AG09309 (cell line): ENCODE results near the gene IGSF5.
A peak's percentile ranks its signal among the peaks of the same experiment; 100 is the strongest.

Experiments
- DNase-seq: peaks from one replicate; pipeline ENCODE4 v3.0.0-alpha.2; 2010; ENCODE audit warnings: low read depth
- H3K4me3 ChIP-seq: 2 replicates; pipeline ENCODE4 v1.5.1; 2011; ENCODE audit warnings: mild to moderate bottlenecking, low read depth, low read length, moderate library complexity; ENCODE audit not compliant: control insufficient read depth
- CTCF ChIP-seq: IDR thresholded peaks from 2 replicates; pipeline ENCODE4 v1.5.1; 2011; ENCODE audit warnings: mild to moderate bottlenecking, low read depth, low read length, inconsistent platforms; ENCODE audit not compliant: insufficient read depth, control insufficient read depth; ENCODE audit errors: missing control alignments

The IGSF5 gene

GRCh38 chr21:39788383-39788782 lies 43.4 kb downstream of the IGSF5 start:
- TF ChIP-seq CTCF, result peak; percentile 84
- no peak overlapping the region for H3K4me3 ChIP-seq
- DNase-seq, result peak; percentile 38

- no peak for DNase-seq
- no peak for TF ChIP-seq CTCF
- H3K4me3 ChIP-seq, result no peak overlapping the region
Measured at GRCh38 chr21:39796466-39796865, 51.5 kb downstream of the IGSF5 start.

- DNase-seq, result no peak
- TF ChIP-seq CTCF, result no peak
- no peak overlapping the region for H3K4me3 ChIP-seq
Measured at GRCh38 chr21:39799178-39799577, 54.2 kb downstream of the IGSF5 start.

GRCh38 chr21:39800311-39800710 lies 55.3 kb downstream of the IGSF5 start:
- TF ChIP-seq CTCF, result no peak
- DNase-seq, result no peak
- no peak overlapping the region for H3K4me3 ChIP-seq

GRCh38 chr21:39802217-39802616 lies 57.2 kb downstream of the IGSF5 start:
- TF ChIP-seq CTCF, result no peak
- no peak overlapping the region for H3K4me3 ChIP-seq
- no peak for DNase-seq

GRCh38 chr21:39803393-39803792 lies 58.4 kb downstream of the IGSF5 start:
- H3K4me3 ChIP-seq, result no peak overlapping the region
- no peak for DNase-seq
- no peak for TF ChIP-seq CTCF

- no peak for TF ChIP-seq CTCF
- DNase-seq, result no peak
- H3K4me3 ChIP-seq, result no peak overlapping the region
Measured at GRCh38 chr21:39804240-39804639, 59.3 kb downstream of the IGSF5 start.
